ENCODE results near the gene ARHGEF10L.

Gene ARHGEF10L

DNA sequence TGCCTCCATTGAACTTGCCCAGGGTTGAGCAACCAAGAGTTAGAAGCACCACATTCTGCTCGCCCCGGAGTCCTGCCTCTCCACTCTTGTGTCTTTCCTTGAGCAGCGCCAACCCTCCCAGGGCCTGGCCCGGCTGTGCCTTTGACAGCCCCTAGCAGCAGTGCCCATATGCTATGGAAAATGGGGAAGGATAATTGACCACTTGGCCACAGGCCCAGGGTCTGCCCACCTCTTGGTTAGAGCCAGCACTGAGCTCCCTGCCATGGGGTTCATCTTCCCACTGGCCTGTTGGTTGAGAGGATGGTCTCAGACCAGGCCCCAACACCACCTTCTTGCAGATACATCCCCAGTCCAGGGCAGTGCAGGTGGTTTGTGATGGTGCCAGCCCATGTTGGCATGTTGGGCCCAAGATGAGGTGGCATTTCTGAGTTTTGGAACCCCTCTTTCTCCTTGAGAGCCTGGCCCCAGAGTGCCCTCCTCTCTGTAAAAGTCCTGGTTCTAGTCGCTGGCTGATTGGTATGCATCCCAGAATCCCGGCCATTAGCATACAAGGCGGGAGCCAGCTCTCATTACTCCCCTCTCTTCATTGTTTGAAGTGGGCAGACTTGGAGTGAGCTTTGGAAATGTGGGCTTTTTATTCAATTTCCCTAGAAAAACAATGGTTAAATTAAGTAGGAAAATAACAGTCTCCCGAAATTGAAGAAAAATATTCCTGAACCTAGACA is 7.6 kb downstream of the ARHGEF10L start:
- no peak for DNase-seq (ENCODE audit: low read depth in 3 of 3)

DNA sequence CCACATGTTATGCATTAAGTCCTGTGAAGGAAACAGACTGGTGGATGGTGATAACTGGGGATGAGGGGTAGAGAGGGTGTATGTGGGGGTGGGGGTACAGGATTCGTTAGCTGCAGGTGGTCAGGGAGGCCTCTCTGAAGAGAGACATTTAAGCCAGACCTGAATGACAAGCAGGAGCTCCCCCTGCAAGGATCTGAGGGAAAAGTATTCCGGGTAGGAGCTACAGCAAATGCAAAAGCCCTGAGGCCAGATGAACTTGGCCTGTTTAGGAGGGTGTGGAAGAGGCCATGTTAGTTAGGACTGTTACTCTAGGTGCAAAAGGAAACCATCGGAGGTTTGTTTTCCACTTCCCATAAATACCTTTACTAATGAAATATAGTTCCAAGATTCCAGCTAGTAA is 9.9 kb downstream of the ARHGEF10L start:
- DNase-seq (ENCODE audit: low read depth in 3 of 3), result no peak

DNA sequence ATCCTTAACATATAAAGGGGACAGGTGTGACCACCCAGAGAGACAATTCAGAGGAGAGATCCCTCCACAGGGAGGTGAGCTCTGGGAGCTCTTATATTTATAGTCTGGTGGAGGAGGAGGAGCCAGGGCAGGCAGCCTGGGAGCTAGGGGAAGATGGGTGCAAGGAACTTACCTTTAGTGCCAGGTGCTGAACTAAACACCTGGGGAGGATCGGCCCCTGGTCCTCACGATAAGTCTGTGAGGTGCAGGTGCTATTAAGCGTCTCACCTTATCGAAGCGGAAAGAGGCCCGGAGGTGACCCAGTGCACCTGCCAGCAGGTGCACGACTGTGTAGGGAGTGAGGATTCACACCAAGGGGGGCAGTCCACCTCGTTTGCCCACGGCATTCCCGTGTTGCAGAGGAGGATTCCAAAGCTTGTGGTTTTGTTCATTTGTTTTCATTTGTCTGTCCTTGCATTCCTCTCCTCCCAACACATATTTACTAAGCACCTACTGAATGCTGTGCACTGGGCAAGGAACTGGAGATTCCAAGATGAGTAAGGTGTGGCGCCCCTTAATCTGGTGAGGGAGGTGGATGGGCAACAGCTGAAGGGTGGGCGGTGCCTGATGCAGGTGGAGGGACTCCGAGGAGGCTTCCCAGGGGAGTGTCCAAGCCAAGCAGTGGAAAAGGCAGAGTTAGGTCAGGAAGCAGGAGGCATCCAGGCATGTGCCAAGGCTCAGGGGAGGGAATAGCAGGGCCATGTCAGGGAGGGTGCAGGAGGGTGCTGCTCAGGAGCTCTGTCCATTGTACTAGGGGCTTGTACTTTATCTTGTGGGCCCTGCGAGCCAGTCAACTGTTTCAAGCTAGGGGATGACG is 11.5 kb downstream of the ARHGEF10L start:
- no peak for DNase-seq (ENCODE audit: low read depth in 3 of 3)

DNA sequence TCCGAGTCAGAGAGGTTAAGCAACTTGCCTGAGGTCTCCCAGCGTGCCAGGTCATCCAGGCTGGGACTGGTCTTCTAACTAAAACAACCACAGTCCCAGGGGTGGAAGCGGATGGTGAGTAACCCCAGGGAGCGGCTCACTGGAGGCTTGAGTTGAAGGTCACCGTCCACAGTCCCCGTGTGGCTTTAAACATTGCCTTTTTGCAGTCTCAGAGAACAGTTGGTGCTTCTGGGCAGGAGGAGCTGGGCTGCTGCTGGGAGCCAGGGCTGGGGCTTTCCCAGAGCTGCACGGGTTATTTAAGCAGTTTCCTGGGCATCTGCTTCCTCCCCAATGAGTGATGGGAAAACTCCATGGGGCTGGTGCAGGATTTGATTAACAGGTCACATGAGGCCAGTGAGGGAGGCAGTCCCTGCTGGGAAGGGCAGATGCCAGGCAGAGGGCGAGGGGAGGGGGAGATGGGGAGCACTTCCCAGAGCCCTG is 12.3 kb downstream of the ARHGEF10L start:
- DNase-seq (ENCODE audit: low read depth in 3 of 3), result no peak

GRCh38 chr1:17553975-17554700 is 14.6 kb downstream of the ARHGEF10L start:
- DNase-seq (ENCODE audit: low read depth in 3 of 3), result no peak

DNA sequence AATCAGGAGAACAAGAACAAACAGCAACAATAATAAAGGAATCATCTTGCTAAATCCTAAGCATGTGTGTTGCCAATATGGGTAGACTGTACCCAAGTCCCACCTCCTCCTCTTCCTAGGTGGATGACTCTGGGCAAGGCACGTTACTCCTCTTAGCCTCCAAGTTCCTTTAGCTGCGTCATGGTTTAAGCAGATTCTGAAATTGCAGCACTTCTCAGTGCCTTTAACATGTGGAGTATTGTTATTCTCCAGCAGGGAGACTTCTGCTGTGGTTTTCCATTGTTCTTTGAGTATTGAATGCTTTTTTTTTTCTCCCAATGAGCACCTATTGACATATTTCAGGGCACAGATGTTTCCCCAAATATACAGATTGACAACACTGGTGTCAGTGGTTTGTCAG is 15.5 kb downstream of the ARHGEF10L start:
- DNase-seq (ENCODE audit: low read depth in 3 of 3), result no peak

DNA sequence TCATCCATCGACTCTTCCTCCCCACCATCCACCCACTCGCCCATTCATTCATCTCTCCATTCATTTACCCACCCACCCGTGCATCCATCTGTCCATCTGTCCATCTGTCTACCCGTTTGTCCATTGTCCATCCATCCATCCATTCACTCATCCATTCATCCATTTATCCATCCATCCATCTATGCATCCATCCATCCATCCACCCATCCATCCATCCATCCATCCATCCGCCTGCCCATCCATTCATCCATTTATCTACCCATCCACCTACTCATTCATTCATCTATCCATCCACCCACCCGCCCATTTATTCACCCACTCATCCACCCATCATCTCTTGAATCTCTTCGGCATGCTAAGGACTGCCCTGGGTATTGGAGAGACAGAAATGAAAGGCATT is 18.5 kb downstream of the ARHGEF10L start:
- no peak for DNase-seq (ENCODE audit: low read depth in 3 of 3)

DNA sequence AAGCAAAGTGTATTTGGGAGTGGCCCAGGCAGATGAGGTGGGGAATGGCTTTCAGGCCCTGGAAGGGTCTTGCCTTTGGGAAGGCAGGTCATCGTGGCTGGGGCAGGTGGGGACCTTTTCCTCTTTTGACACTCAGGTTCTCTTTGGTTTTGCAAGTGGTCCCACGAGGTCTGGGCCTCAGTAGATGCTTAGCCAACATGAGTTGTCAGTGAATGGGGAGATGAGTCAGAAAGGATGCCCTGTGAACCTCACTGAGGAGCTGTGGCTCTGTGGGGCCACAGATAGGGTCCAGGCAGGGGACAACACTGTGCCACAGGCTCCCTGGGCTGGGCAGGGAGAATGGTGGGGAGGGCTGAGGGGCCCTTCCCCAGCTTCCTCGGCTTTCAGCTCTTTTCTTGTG is 19.0 kb downstream of the ARHGEF10L start:
- DNase-seq (ENCODE audit: low read depth in 3 of 3), result no peak

DNA sequence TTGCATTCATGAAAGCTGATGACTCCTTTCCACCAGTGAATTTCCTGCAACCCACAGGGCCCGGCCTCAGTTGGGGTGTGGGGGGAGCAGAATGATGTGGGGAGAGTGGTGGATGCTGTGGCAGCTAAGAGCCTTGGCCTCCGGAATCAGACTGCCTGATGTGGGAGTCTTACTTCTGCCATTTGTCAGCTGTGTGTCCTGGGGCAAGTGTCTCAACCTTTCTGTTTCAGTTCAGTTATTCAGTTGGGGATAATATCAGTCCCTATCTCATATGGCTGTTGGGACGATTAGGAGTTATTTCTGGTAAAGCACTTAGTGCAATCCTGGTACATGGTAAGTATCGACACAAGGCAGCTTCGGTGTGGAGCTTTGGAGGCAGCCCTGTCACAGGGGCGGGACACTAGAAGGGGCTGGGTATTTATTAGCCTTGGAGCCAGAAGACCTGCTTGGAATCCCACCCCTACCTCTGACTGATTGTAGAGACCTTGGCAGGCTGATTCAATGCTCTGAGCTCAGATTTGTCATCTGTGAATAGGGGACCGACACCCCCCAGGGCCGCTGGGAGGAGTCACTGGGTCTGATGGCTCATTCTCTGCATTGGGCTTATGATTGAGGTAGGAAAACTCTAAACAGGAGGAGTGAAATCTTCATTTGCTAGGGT is 19.6 kb downstream of the ARHGEF10L start:
- DNase-seq (ENCODE audit: low read depth in 3 of 3), result no peak

DNA sequence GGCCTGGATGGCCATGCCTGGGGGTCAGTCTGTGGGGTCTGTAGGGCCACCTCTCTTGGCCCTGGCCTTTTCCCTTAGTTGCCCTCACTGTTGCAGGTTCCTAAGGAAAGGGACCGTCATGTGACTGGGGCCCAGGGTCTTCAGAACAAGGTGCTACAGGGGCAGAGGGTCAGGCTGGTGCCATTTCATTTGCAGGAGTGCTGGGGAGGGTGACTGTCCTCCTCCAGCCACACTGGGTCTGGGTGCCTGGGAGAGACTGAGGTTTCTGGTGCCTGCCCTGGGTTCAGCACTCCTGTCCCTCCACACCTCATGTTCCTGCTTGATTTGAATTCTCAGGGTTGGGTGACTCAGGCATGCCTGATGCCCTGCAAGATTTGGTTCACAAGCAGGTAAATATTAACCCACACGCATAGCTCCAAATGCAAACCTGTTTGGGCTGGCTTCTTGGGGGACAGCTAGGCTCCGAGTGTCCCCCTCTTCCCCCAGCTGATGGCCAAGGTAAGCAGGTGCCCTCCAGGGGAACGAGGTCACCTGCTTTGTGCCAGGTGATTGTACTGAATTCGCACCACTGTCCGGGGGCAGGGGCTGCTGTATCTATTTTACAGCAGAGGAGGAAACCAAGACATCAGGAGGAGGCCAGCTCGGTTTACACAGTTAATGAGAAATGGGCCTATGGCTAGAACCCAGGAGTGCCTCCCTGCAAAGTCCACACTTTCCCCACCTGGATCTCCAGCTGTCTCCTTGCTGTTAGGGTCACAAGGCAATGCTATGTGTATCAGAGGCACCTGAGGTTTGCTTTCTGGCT is 20.3 kb downstream of the ARHGEF10L start:
- DNase-seq (ENCODE audit: low read depth in 3 of 3), result no peak

DNA sequence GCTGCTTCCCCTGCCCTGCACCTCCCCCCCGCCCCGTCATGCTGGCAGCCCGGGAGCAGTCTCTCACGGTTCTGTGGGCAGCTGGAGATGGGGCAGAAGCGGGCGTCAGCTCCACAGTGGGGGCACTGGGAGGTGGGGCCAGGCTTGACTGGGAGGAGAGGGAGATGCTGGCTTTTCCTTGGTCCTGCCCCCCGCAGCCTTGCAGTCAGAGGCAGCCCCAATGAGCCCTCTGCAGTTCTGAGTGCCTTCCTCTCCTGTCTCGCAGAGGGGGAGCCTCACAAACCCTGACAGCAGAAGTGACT is 21.7 kb downstream of the ARHGEF10L start:
- DNase-seq (ENCODE audit: low read depth in 3 of 3), result no peak

DNA sequence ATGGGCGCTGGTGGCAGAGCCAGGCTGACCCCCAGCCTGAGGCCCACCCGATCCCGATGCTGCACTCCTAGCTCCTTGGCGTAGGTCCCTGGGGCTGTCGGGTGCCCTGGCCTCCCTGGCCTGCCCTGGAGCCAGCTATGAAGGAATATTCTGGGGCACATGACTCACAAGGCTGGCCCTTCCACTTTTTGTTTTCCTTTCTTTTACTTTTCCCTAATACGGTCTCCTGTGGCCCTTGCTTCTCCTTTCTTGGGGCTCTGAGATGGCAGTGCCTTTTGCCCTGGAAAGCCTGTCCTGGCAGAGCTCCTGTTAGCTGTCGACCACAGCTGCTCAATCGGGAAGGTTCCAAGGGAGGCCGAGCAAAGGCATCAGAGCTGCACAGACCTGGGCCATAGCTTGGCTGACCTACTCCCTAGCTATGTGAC is 22.1 kb downstream of the ARHGEF10L start:
- DNase-seq (ENCODE audit: low read depth in 3 of 3), result no peak

- no peak for DNase-seq (ENCODE audit: low read depth in 3 of 3)
Measured at GRCh38 chr1:17562375-17562774, 22.9 kb downstream of the ARHGEF10L start.

DNA sequence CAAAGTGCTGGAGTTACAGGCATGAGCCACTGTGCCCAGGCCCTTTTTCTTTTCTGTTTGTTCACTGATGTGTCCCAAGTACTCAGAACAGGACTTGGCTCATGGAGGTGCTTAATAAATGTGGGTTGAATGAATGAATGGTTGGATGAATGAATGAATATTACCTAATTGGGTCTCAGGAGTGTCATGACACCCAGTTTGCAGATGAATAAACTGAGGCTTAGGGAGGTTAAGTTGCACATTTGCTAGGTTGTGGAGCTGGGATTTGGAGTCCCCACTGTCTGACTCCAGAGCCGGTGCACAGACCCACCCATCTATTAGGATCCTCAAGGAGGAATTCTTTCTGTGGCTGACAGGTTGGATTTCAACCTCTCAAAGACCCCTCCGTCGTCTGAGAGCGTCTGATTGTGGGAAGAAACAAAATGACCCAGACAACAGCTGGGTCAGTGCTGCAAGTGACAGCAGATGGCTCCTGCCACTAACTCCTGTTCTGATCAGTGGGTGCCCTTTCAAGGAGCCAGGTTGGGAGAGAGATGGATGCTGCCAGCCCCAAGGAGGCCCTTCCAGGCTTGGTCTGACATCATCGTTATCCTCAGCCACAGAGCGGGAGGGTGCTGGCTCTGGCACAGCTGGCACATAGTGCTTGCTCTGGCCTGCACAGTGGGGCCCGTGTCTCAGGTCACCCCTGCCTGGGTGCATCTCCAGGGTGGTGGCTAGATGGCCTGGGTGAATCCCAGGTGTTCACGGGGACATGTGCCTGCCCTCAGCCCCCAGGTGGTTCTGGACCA is 24.2 kb downstream of the ARHGEF10L start:
- DNase-seq (ENCODE audit: low read depth in 3 of 3), result no peak

- no peak for DNase-seq (ENCODE audit: low read depth in 3 of 3)
Measured at GRCh38 chr1:17564458-17565393, 25.2 kb downstream of the ARHGEF10L start.

GRCh38 chr1:17565461-17566252 is 26.2 kb downstream of the ARHGEF10L start:
- no peak for DNase-seq (ENCODE audit: low read depth in 3 of 3)

GRCh38 chr1:17566417-17566816 is 26.9 kb downstream of the ARHGEF10L start:
- DNase-seq (ENCODE audit: low read depth in 3 of 3), result no peak

DNA sequence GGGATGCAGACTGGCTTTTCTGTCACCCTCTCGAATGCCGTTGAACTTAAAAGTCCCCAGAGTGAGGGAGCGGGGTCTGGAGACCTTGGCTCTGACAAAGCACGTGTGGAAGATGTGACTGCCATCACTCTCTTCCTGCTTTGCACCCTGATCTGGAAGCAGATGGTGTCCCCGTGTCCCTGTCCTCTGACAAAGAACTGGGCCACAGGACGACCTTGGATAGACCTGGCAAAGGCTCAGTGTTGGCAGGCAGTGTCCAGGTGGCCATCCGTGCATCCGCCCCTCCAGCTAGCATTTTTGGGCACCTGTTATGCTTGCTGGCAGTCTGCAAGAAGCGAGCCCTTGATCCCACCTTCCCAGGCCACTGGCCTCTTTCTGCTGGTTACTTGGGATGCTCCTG is 27.4 kb downstream of the ARHGEF10L start:
- no peak for DNase-seq (ENCODE audit: low read depth in 3 of 3)
